Gastrocnemius medialis (tissue), 4 donors: ENCODE data around the gene EIF5AL1. TPM values are rescaled to one million over a fixed set of nuclear protein-coding genes. Genes with fewer than 3 reads are reported as not detected.
A peak's percentile ranks its signal among the peaks of the same experiment; 100 is the strongest.
"Not testable (repeated sequence)": the region's sequence is repeated elsewhere in the genome, so short reads cannot be mapped to it uniquely, and the experiment has no call there.

ENCODE experiments used
- ATAC-seq, 2 donors: fragments of 150-250 bp; one replicate each; pipeline ENCODE4 v1.9.1; 2016
- DNase-seq, 2 donors: peaks; one replicate each; pipeline ENCODE4 v3.0.0-alpha.2; 2019
- H3K27ac ChIP-seq, 4 donors: fragments of 200-600 bp; sonication (generic); 1 replicate in 1 of 4; 2 replicates in 3 of 4; pipeline ENCODE4 v1.5.1; 2016 to 2018; ENCODE audit warnings: mild to moderate bottlenecking in 2 of 4, moderate library complexity in 1 of 4
- H3K27me3 ChIP-seq, 3 donors: fragments of 200-600 bp; sonication (generic) in 2 of 3; 1 replicate in 1 of 3; 2 replicates in 2 of 3; pipeline versions ENCODE4 v1.5.1 to v1.6.0; 2016 to 2019; ENCODE audit warnings: mild to moderate bottlenecking in 1 of 3, moderate library complexity in 1 of 3
- H3K36me3 ChIP-seq, 2 donors: fragments of 200-600 bp; sonication (generic) in 1 of 2; one replicate each; pipeline ENCODE4 v1.5.1; 2017 to 2018
- H3K4me1 ChIP-seq, 2 donors: fragments of 200-600 bp; sonication (generic) in 1 of 2; one replicate each; pipeline ENCODE4 v1.5.1; 2016 to 2017; ENCODE audit warnings: mild to moderate bottlenecking in 2 of 2
- H3K4me3 ChIP-seq, 4 donors: fragments of 200-600 bp; sonication (generic) in 3 of 4; 1 replicate in 1 of 4; 2 replicates in 3 of 4; pipeline ENCODE4 v1.5.1; 2016 to 2019; ENCODE audit warnings: mild to moderate bottlenecking in 2 of 4
- H3K9me3 ChIP-seq, 3 donors: fragments of 200-600 bp; sonication (generic) in 2 of 3; 1 replicate in 1 of 3; 2 replicates in 2 of 3; pipeline ENCODE4 v1.5.1; 2016 to 2019
- POLR2A ChIP-seq, 2 donors: fragments of 450-650 bp; IDR thresholded peaks; one replicate each; pipeline ENCODE4 v1.6.1; 2017; ENCODE audit warnings: antibody characterized with exemption in 2 of 2, mild to moderate bottlenecking in 2 of 2, moderate library complexity in 2 of 2
- in situ Hi-C, 4 donors: fragments of 200-750 bp; cut with MboI; loops; one replicate each; pipeline versions ENCODE4 v1.15.0 to v1.8.0; 2017; ENCODE audit warnings: low sequenced_read_pairs in 4 of 4
- intact Hi-C: fragments of 100-400 bp; cut with DNase I; formaldehyde crosslinking; loops from one replicate; pipeline ENCODE4 v1.15.1; 2023; ENCODE audit warnings: low total_unique reads
- total RNA-seq, 4 donors: library from RNA; depleted of rRNA; stranded (reverse); fragments of >200 nt; gene quantifications; one replicate each; pipeline versions ENCODE4 v1.1.0 to v1.2.3, GENCODE V29; 2016
- TF ChIP-seq, protein P1 (sequence below), 5 experiments: fragments of 450-650 bp in 3 of 5; fragments of 200-600 bp in 2 of 5; sonication (generic) in 2 of 5; IDR thresholded peaks in 4 of 5; conservative IDR thresholded peaks in 1 of 5; 1 replicate in 4 of 5; 2 replicates in 1 of 5; pipeline ENCODE4 v1.5.1; 2016 to 2019; ENCODE audit warnings: antibody characterized with exemption in 5 of 5, mild to moderate bottlenecking in 3 of 5, moderate library complexity in 3 of 5

The EIF5AL1 gene
- total RNA-seq, 4 donors from 2014 or later = 0.13 to 0.75 (median 0.35) TPM

DNA sequence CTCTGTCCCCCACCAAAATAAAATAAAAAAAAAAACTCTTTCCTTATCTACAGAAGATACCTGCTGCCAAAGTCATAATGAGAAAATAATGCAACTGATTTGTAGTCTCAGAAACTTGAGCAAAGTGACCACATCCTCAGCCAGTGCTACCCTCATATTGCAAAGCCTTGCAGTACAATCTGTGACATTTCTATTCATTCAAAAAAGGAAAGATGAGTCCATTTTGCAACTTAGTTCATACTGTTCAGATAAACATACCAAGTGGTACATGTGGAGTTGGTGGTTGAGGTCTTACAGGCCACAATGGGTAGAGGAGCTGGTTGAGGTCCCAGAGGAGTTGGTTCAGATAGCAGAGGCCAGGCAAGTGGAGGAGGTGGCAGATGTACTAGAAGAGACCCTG, 6.5 kb upstream of the EIF5AL1 start:
- intact Hi-C loops = no loop called here
- Histone ChIP-seq H3K4me1 (no peaks in the 10 kb centered on the region), H3K9me3 (no peaks in the 10 kb centered on the region), H3K4me3 (no peak overlapping the region), H3K36me3 (no peaks in the 10 kb centered on the region), H3K27me3 (no peaks in the 10 kb centered on the region), H3K27ac (no peak overlapping the region)
- DNase-seq (no peak), ATAC-seq (no peak)
- in situ Hi-C loops = no loop called here
- no peak for TF ChIP-seq POLR2A (IDR thresholded peaks at IDR 0.05)
- TF ChIP-seq, protein P1, sequence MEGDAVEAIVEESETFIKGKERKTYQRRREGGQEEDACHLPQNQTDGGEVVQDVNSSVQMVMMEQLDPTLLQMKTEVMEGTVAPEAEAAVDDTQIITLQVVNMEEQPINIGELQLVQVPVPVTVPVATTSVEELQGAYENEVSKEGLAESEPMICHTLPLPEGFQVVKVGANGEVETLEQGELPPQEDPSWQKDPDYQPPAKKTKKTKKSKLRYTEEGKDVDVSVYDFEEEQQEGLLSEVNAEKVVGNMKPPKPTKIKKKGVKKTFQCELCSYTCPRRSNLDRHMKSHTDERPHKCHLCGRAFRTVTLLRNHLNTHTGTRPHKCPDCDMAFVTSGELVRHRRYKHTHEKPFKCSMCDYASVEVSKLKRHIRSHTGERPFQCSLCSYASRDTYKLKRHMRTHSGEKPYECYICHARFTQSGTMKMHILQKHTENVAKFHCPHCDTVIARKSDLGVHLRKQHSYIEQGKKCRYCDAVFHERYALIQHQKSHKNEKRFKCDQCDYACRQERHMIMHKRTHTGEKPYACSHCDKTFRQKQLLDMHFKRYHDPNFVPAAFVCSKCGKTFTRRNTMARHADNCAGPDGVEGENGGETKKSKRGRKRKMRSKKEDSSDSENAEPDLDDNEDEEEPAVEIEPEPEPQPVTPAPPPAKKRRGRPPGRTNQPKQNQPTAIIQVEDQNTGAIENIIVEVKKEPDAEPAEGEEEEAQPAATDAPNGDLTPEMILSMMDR (IDR thresholded peaks at IDR 0.05 in 4 of 5, conservative IDR thresholded peaks at IDR 0.05 in 1 of 5) = no peak

DNA sequence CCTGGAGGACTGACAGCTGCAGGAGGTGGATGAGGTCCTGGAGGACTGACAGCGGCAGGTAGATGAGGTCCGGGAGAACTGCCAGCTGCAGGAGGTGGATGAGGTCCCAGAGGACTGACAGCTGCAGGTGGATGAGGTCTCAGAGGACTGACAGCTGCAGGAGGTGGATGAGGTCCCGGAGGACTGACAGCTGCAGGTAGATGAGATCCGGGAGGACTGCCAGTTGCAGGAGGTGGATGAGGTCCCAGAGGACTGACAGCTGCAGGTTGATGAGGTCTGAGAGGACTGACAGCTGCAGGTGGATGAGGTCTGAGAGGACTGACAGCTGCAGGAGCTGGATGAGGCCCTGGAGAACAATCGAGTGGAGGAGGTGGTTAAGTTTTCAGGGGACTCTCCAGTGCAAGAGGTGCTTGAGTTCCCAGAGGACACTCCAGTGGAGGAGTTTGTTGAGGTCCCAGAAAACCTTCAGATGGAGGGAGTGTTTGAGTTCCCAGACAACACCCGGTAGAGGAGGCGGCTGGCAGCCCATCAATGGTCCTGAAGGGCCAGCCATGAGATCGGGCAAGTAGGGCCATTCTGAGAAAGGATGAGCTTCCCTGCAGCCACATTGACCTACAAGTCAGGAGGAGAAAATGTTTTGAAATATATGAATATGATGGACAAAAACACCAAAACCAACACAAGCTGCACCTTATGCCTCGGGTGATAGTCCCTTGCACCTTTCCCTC, 4.7 kb upstream of the EIF5AL1 start:
- in situ Hi-C loops = no loop called here
- H3K4me1 ChIP-seq = no peaks in the 10 kb centered on the region

DNA sequence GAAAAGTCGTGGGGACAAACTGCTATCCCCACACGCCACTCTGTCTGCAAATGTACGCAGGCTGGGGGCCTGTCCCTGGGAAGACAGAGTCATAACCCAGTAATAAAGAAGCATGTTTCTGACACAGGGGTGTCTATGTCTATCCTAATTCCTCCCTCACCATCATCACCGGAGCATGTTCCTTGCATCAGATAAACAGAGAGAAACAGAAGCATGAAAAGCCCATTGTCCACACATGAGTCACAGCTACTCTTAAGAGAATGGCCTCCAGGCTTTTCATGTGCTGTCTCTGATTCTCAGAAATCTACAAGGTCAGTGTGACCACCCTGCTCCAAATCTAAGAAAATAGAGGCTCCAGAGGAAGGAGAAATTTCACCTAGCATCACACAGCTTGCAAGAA, 4.1 kb upstream of the EIF5AL1 start:
- H3K4me1 ChIP-seq, H3K27me3 ChIP-seq, ATAC-seq, H3K9me3 ChIP-seq, intact Hi-C loops, DNase-seq, H3K36me3 ChIP-seq, H3K4me3 ChIP-seq, H3K27ac ChIP-seq, in situ Hi-C loops: not testable (repeated sequence)

More for the DNA sequence above, 4.7 kb upstream of the EIF5AL1 start:
- no peak overlapping the region for H3K4me3 ChIP-seq
- DNase-seq (peak in 1 of 2 donors; percentile 55), ATAC-seq (no peak)
- H3K9me3 ChIP-seq = no peaks in the 10 kb centered on the region
- intact Hi-C loops = no loop called here
- no peaks in the 10 kb centered on the region for H3K27me3 ChIP-seq
- H3K36me3 ChIP-seq = no peaks in the 10 kb centered on the region
- TF ChIP-seq POLR2A (IDR thresholded peaks at IDR 0.05) = no peak
- TF ChIP-seq, protein P1 (IDR thresholded peaks at IDR 0.05 in 4 of 5, conservative IDR thresholded peaks at IDR 0.05 in 1 of 5) = no peak
- H3K27ac ChIP-seq = no peak overlapping the region

DNA sequence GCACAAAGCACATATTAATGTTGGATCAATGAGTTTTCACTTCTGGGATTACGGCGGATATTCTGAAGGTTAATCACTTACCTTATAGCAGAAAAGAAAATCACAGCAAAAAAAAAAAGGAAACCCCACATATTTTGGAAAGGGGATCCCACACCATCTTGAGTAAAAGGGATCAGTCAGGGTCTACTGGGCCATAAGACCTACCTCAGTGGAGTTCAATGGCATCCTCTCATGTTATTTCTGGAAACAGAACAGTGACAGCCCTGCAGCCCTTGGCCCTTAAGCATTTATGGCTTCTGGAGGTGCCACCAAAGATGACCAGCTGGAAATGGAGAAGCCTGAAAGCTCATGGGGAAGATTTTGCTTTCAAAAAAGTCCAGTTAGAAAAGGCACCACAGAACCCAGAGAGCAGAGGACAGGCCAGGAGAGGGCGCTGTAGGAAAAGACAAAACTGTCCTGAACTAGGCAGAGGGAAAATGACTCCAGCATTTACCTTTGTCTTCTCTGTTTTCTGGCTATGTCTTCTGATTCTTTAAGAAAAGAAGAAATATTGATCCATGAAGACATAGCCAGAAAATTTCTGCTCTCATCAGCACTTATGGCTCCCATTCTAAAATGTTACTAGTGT, 2.9 kb upstream of the EIF5AL1 start:
- DNase-seq, intact Hi-C loops, H3K4me3 ChIP-seq, H3K4me1 ChIP-seq, in situ Hi-C loops, H3K27me3 ChIP-seq, H3K9me3 ChIP-seq, H3K27ac ChIP-seq, H3K36me3 ChIP-seq: not testable (repeated sequence)
- ATAC-seq = peak in 1 of 2 donors; percentile 58

DNA sequence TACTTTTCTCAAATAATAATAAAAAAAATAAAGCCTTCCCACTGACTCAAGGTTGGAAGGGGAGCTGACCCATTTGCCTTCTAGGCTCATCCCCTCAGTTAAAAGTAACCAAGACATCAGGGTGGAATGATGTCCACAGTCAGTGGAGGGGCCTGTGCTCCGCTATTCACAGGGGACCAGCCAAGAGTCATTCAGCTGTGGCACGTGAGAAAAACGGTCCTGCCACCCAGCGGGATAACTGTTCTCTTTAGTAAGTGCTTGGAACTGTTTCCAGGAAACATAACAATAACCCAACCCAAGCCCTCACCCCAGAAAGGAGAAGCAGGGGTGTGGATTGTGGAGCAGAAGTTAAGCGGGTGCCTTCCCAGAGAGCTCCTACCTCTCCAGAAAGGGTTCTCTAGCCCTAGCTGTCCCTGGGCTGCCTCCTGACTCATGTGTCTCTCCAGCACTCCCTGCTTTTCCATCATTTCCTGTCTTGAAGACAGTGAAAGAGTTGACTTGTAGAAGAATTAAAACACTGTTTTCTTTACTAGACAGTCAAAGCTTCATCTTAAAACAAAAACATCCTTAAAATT, 2.3 kb upstream of the EIF5AL1 start:
- H3K36me3 ChIP-seq, H3K27ac ChIP-seq, in situ Hi-C loops, H3K4me3 ChIP-seq, H3K4me1 ChIP-seq, H3K9me3 ChIP-seq, intact Hi-C loops, H3K27me3 ChIP-seq, DNase-seq, ATAC-seq: not testable (repeated sequence)

DNA sequence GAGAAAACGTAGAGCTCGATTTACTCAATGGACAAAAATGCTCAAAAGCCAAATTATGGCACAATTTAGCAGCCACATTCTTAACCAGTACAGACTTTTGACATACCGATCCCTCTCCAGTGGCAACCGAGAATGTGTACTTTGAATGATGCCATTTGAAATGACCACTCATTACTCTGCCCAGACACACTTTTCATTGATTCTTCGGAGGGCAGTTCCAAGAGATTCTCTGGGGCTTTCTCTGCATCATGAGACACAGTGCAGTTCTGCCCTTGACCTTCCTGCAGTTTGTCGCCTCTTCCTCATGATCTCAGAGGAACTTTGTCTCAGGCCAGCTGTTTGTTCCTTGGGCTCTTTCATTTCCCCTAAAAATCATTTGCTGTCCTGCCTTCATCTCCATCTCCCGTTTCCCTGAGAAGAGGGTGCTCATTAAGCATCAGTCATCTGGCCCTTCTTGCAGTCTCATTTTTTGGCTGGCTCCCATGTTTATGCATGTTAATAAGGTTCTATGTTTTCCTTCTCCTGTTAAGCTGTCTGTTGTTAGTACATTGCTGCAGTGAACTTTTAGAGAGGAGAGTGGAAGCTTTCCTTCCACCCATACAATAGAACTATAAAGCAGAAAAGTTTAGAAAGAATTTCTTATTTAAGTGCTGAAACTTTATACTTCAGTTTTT, 4.3 kb downstream of the EIF5AL1 start:
- H3K9me3 ChIP-seq, H3K4me1 ChIP-seq, H3K27me3 ChIP-seq, H3K36me3 ChIP-seq, H3K27ac ChIP-seq, in situ Hi-C loops, intact Hi-C loops, DNase-seq, H3K4me3 ChIP-seq, ATAC-seq: not testable (repeated sequence)

DNA sequence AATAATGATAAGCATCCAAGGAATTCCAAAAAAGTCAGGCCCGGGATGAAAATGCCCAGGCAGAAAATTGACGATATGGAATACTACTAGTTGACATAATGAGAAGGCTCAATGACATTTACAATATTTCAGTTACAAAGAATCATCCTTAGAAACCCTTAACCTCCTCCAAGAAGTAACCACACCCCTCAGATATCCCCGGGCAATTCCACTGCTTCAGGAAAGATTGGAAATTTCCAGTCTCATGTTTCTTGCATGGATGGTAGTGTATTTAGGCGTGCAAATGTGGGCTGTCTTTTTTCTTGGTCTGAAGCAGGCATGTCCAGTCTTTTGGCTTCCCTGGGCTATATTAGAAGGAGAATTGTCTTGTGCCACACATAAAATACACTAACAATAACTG, 5.2 kb downstream of the EIF5AL1 start:
- H3K27me3 ChIP-seq, intact Hi-C loops, DNase-seq, H3K4me1 ChIP-seq, H3K36me3 ChIP-seq, H3K27ac ChIP-seq, H3K4me3 ChIP-seq, ATAC-seq, H3K9me3 ChIP-seq, in situ Hi-C loops: not testable (repeated sequence)

DNA sequence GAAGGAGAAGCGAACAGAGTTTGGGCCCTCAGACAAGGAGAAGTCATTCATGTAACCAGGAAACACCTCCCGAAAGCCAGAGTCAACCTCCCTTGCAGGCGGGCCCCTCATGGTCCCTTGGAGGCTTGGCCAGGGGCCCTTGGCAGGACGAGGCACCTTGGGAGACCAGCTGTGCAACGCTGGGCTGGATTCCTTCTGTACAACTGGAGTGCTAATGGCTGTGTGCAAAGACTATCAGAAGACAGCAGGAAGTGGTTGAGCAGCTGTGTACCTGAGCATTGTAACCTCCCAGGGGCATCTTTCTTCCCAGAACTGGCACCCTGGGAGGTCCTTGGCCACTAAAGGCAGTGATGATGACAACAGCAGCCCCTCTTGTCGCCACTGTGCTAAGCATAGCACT, 9.4 kb downstream of the EIF5AL1 start:
- H3K36me3 ChIP-seq, H3K27ac ChIP-seq, H3K4me1 ChIP-seq, H3K4me3 ChIP-seq, intact Hi-C loops, in situ Hi-C loops, H3K9me3 ChIP-seq, DNase-seq, ATAC-seq, H3K27me3 ChIP-seq: not testable (repeated sequence)

DNA sequence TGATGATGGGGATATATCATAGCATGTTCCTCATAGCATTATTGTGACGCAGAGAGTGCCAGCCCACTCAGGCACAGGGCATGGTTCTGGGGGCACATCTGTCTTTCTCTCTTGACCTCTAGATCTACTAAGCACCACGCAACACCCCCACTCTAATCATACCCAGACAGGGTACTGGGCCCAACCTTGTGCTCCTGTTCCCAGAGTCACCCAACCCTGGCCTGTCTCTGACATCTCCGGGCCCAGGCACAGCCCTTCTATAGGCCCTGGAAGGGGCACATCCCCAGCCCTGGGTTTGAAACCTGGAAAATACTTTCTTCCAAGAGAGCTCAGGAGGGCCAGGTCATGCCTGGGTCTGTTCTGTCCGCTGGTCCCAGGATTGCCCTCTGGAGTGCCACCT, 10.1 kb downstream of the EIF5AL1 start:
- H3K27me3 ChIP-seq, ATAC-seq, H3K4me3 ChIP-seq, intact Hi-C loops, H3K27ac ChIP-seq, H3K9me3 ChIP-seq, H3K4me1 ChIP-seq, H3K36me3 ChIP-seq, DNase-seq, in situ Hi-C loops: not testable (repeated sequence)
